ENCODE data around the gene POLR3F.

GRCh38 chr20:18533491-18533890, 66.3 kb downstream of the POLR3F start:
- no peak for TF ChIP-seq CTCF (conservative IDR thresholded peaks at IDR 0.05 in 1 of 2, IDR thresholded peaks at IDR 0.05 in 1 of 2; ENCODE audit: extremely low read depth in 1 of 2, insufficient read depth in 1 of 2, low read depth in 1 of 2, low read length in 2 of 2)
- TF ChIP-seq EZH2 (IDR thresholded peaks at IDR 0.05; ENCODE audit: borderline replicate concordance, low read length): no peak

All from mammary epithelial cell (primary cell).